Amniotic epithelial cell (primary cell): ENCODE measurements around the gene PRPF31.
A peak's percentile ranks its signal among the peaks of the same experiment; 100 is the strongest.

ENCODE experiments used
- DNase-seq: peaks from one replicate; pipeline ENCODE4 v3.0.0-alpha.2; 2010; ENCODE audit warnings: low read depth

PRPF31 gene

DNA sequence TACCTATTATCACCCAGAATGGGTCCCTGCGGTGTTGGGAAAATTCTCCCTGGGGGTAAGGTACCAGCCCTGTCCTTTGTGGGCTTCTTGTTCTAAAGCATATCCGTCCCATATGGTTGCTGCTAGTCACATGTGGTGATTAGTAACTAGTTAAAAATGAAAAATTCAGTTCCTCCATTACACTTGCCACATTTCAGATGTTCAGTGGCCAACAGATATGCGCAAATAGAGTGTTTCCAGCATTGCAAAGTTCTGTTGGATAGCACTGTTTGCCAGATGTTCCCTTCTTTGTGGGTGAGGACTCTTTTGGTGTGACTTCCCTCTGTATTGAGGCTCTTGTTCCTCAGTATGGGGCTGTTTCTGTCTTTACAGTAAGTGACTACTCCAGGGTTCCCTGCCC is 25.8 kb downstream of the PRPF31 start:
- no peak for DNase-seq

- DNase-seq: no peak
Measured at GRCh38 chr19:54142166-54142780, 26.7 kb downstream of the PRPF31 start.

GRCh38 chr19:54145541-54146158 is 30.1 kb downstream of the PRPF31 start:
- no peak for DNase-seq

GRCh38 chr19:54147676-54148075 is 32.1 kb downstream of the PRPF31 start:
- DNase-seq: no peak

GRCh38 chr19:54148158-54148557 is 32.6 kb downstream of the PRPF31 start:
- no peak for DNase-seq

DNA sequence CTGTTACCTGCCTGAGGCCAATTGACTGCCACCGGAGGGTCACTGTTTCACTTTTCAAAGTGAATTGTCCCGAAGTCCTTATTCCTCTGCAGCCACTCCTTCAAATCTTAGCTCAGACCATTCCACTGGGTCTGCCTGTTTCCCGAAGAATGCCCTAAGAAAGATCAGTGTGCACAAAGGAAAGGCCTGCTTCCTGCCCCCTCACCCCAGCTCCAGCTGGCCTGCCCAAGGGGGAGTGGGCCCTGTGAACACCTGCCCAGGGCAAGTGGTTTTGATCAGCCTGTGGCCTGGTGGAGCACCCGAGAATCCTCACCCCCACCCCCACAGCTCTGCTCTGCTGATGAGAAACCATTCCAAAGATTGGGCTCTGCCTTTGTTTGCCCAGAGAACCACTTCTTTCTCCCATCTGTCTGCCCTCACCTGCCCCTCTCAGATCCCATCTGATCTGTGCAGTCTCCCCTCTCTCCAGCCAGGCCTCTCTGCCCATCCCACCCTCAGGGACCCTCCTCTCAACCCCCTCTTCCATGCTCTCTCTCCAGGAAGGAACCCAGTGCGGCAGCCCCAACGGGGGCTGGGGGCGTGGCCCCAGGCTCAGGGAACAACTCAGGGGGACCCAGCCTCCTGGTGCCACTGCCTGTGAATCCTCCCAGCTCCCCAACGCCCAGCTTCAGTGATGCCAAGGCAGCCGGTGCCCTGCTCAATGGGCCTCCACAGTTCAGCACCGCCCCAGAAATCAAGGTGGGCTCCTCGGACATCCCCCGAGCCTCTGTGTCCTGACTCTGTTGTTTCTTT is 33.7 kb downstream of the PRPF31 start:
- no peak for DNase-seq

- no peak for DNase-seq
Measured at GRCh38 chr19:54151362-54152035, 35.9 kb downstream of the PRPF31 start.

DNA sequence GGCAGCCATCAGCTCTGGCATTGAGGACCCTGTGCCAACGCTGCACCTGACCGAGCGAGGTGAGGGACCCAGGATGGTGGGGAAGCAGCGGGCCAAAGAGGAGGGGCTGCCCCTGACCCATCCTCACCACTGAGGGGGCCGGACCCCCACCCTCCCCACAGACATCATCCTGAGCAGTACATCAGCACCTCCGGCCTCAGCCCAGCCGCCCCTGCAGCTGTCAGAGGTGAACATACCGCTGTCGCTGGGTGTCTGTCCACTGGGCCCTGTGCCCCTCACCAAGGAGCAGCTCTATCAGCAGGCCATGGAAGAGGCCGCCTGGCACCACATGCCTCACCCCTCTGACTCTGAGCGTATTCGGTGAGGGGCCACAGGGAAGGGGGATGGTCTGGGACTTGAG is 36.7 kb downstream of the PRPF31 start:
- no peak for DNase-seq

DNA sequence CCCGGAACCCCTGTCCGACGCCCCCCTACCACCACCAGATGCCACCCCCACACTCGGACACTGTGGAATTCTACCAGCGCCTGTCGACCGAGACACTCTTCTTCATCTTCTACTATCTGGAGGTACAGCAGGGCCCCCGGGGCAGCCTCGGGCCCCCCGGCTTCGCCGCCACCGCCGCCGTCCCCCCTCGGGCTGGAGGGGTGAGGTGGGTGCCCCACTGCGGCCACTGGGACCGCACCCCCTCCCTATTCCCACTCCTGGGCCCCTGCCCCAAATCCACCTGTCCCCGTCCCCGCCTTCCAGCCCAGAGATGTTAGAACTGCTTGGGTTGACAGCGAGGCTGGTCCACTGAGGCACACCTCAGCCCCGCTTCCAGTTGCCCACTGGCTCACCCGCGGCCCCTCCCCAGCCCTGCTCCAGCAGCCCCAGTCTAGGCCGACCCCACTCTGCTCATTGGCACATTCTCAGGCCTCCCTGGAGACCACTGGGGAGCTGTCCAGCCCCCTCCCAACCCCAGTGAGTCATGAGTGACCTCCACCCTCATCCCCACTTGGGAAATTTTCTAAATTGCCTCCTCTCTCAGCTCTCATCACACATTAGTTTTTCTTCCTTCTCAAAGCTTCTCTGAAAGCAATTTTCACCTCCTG is 37.4 kb downstream of the PRPF31 start:
- no peak for DNase-seq

GRCh38 chr19:54153731-54154326 is 38.3 kb downstream of the PRPF31 start:
- no peak for DNase-seq

DNA sequence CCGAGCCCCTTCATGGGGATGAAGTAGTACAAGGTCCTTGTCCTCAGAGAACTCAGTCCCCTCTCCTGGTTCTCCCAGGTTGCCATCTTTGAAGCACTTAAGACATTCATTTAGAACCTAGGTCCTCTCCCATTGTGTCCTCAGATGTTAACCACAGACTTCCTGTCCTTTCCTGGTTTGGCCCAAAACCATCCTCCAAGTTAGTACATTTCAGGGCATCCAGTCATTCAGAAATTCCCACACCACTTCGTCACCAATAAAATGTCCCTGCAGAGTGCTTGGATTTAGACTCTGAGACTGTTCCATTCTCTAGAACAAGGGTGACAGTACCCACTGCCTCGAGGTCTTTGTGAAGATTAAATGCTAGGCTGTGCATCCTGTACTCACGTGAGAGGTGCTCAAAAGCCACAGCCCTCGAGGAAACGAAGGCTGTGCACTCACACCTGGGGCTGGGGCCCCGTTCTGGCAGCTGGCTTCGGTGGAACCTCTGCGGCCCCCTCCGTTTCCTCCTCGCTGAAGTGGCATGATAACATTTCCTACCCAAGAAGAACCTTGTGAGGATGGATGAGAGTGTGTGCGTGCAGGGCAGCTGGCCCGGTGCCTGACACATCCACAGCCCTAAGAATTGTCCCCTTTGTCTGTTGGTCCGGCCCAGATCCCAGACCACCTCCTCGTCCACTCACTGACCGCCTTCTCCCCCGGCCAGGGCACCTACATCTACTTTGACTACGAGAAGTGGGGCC is 39.2 kb downstream of the PRPF31 start:
- no peak for DNase-seq

GRCh38 chr19:54155694-54156093 is 40.1 kb downstream of the PRPF31 start:
- no peak for DNase-seq

DNA sequence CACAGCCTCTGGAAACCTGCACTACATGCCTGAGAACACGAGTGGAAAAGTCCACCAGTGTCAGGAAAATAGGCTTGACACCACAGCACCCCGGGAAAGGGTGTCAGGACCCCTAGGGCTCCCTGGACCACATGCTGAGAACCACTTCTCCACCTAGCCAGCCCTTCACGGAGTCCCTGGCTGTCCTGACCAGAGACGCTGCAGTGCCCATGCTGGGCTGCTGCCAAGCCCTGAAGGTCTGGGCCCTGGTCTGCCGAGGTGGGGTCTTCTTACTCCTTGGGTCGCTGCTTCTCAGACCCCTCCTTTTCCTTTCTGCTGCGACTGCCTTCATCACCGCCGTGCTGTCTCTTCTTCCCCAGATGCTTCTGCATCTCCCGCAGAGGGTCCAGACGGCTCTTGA is 40.9 kb downstream of the PRPF31 start:
- DNase-seq: no peak

DNA sequence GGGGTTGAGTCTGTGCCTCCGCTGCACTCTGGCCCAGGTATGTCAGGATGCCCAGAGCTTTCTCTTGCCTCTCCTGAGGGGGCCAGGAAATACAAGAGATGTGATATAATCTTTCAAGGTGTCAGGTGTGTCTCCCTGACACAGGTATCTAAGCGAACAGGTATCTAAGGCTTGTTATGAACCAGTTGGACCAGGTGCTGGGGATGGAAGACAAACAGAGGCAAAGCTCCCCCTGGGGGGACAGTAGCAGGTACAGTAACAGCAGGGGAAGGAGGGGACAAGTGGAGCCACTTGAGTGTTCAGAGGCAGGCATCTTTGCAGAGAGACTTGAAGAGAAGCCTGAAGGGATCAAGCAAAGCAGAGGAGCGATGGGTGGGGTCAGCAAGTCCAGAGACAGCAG is 41.4 kb downstream of the PRPF31 start:
- DNase-seq: no peak

- peak; percentile 10 for DNase-seq
Measured at GRCh38 chr19:54158812-54159351, 43.3 kb downstream of the PRPF31 start.

GRCh38 chr19:54159352-54160181 is 44.0 kb downstream of the PRPF31 start, which contains the start of gene LENG1:
Gene LENG1 (minus strand): TSS chr19:54159721. CDS start chr19:54159695, 26 bp downstream.
- peak; percentile 100 for DNase-seq

DNA sequence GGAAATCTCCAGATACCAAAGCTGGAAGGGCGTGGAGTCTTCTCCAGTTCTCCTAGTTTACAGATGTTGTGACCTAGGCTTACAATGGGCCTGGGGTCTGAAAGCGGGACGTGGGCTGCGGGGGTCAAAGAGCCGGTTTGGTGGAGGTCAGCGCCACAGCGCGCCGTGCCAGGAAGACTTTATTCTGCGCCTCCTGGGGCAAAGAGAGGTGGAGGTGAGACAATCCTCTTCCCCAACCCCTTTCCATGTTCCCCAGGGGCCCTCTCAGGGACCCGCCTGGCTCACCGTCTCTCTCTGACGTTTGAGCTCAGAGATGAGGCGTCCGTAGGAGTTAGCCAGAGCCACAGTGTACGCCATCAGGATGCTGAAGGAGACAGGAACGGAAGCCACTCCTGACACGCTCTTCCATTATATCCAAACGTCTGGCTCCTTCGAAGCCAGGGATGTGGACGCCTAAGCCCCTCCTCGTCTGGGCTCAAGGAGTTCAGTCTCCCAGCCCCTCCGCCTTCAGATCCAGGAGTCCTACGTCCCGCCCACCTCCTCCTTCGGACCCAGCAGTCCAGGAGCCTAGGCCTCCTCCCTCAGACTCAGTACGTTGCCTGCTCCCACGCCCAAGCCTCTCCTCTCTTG is 44.7 kb downstream of the PRPF31 start:
- DNase-seq: no peak

GRCh38 chr19:54160854-54161253 is 45.3 kb downstream of the PRPF31 start:
- no peak for DNase-seq

DNA sequence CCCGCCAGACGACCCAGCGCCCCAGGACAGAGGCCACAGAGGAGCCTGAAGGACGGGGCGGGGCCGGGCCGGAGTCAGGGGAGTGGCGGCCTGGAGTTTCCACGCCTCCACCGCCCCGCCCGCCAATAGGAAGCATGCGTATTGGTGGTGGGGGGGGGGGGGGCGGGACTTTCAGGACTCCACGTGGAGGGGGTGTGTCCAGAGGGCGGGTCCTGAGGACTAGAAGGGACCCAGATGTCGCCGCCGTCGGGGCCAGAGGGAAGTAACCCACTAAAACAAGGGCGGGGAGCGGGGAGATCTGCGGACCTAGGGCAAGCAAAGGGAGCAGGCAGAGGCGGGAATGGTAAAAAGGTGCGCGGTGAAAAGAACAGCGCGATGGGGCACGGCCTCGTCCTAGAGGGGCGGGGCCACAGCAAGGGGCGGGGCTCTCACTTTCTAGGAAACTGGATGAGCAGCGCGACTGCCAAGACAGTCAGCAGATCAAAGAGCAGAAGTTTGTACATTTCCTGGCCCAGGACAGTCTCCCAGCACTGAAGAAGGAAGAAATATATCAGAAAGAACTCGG is 46.8 kb downstream of the PRPF31 start:
- DNase-seq: peak; percentile 63
